ENCODE data around the gene HOXC6. TPM values are rescaled to one million over a fixed set of nuclear protein-coding genes. Genes with fewer than 3 reads are reported as not detected.

HOXC6 gene
- total RNA-seq, 1 experiment from 2014 or later, result 10.2 TPM

- Histone ChIP-seq H3K4me1 (peaks cover 27% of the 10 kb centered on the region), H3K27me3 (replicated peaks; ENCODE audit: control insufficient read depth, insufficient read depth, low read length) (no peaks in the 10 kb centered on the region), H3K9me3 (no peaks in the 10 kb centered on the region), H3K36me3 (ENCODE audit: control insufficient read depth, insufficient read depth, low read length) (no peaks in the 10 kb centered on the region), H3K4me3 (ENCODE audit: low read depth, low read length) (no peak overlapping the region)
- CTCF ChIA-PET, result interaction anchor here (0.8 to 0.9 kb wide), 2 partner anchors 27 to 132 kb away, joined by 3 read pairs; no protein-coding TSS in a partner anchor
- Mint-ChIP-seq H3K27me3 (ENCODE audit: insufficient read depth, unreplicated experiment) (no peaks in the 10 kb centered on the region), H3K27ac (ENCODE audit: unreplicated experiment) (no peak overlapping the region), H3K4me1 (ENCODE audit: low read depth, unreplicated experiment) (peaks cover 35% of the 10 kb centered on the region), H3K4me3 (ENCODE audit: unreplicated experiment) (no peak overlapping the region), H3K9me3 (ENCODE audit: unreplicated experiment) (no peaks in the 10 kb centered on the region), H3K36me3 (ENCODE audit: insufficient read depth, unreplicated experiment) (peaks cover 6% of the 10 kb centered on the region)
- intact Hi-C loops (cut with micrococcal nuclease; ENCODE audit: unreplicated experiment), result no loop called here
- no TSS peak for BruUV-seq (replicated peaks)
- POLR2A ChIA-PET, result no interaction called here
- TF ChIP-seq CTCF (IDR thresholded peaks at IDR 0.05; ENCODE audit: insufficient read depth in 1 of 2, low read depth in 1 of 2, low read length in 1 of 2, severe bottlenecking in 1 of 2, unreplicated experiment in 1 of 2), result no peak
- DNase-seq, result no peak
Measured at GRCh38 chr12:54059668-54060067, 31.4 kb downstream of the HOXC6 start.

GRCh38 chr12:54060174-54060974 lies 32.1 kb downstream of the HOXC6 start:
- H3K4me1 ChIP-seq, result peaks cover 27% of the 10 kb centered on the region
- Mint-ChIP-seq H3K27ac (ENCODE audit: unreplicated experiment) (no peak overlapping the region), H3K4me1 (ENCODE audit: low read depth, unreplicated experiment) (peaks cover 35% of the 10 kb centered on the region)

More at GRCh38 chr12:54060174-54060974, 32.1 kb downstream of the HOXC6 start:
- intact Hi-C loops (cut with micrococcal nuclease; ENCODE audit: unreplicated experiment), result no loop called here
- no peak for TF ChIP-seq CTCF (IDR thresholded peaks at IDR 0.05; ENCODE audit: insufficient read depth in 1 of 2, low read depth in 1 of 2, low read length in 1 of 2, severe bottlenecking in 1 of 2, unreplicated experiment in 1 of 2)
- H3K27me3 Mint-ChIP-seq (ENCODE audit: insufficient read depth, unreplicated experiment), result no peaks in the 10 kb centered on the region
- BruUV-seq (replicated peaks), result no TSS peak
- H3K27me3 ChIP-seq (replicated peaks; ENCODE audit: control insufficient read depth, insufficient read depth, low read length), result no peaks in the 10 kb centered on the region
- no peaks in the 10 kb centered on the region for H3K36me3 ChIP-seq (ENCODE audit: control insufficient read depth, insufficient read depth, low read length)
- H3K9me3 ChIP-seq, result no peaks in the 10 kb centered on the region
- DNase-seq, result no peak
- H3K4me3 Mint-ChIP-seq (ENCODE audit: unreplicated experiment), result no peak overlapping the region
- ChIA-PET POLR2A (interaction anchor here (0.6 kb wide), 1 partner anchor 620 kb away, joined by 5 read pairs; no protein-coding TSS in a partner anchor), CTCF (interaction anchor here (0.9 kb wide), 1 partner anchor 131 kb away, joined by 3 read pairs; no protein-coding TSS in a partner anchor)
- H3K36me3 Mint-ChIP-seq (ENCODE audit: insufficient read depth, unreplicated experiment), result peaks cover 6% of the 10 kb centered on the region
- H3K9me3 Mint-ChIP-seq (ENCODE audit: unreplicated experiment), result no peaks in the 10 kb centered on the region
- no peak overlapping the region for H3K4me3 ChIP-seq (ENCODE audit: low read depth, low read length)
